Measurements from ENCODE around the gene NUMA1. TPM values are rescaled to one million over a fixed set of nuclear protein-coding genes. Genes with fewer than 3 reads are reported as not detected.

Gene NUMA1
- total and polyA plus RNA-seq, 2 experiments from 2014 or later, result 33.2 to 104 TPM

DNA sequence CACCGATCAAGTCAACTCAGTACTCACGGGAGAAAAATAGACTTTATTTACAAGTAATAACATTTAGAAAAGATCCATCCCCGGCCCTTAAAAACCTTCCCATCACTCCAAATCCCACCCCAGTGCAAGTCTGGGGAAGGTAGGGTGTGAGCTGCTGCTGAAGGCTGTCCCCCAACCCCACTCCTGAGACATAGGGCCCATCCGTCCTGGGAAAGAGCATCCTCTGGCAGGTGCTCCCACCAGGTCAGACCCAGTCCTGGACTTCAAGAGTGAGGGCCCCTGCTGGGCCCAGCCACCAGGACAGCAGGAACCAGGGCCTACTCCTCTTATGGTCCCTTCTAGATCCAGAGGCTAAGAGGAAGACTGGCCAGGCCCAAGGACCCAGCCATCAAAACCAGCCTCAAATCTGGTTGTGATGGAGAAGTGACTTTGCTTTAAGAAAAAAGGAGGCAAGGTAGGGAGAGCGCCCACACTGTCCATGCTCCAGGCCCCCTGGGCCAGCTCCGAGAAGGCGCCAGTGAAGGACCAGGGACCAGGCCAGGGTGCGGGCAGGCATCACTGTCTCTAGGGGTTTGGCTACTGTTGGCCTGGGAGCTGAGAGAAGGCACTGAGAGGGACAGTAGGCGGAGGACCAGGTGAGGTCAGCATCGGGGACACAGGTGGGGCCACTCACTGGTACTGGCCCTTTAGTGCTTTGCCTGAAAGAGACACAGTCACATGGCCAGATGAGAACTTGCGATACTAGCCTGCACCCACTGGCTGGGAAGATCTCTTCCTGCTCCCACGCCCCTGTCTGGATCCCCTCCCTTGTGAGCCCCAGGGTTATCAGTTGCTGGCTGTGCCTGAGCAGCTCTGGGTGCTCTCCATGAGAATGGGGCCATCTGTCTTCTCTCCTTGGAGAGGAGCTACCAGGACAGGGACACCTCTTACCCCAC is 77.2 kb downstream of the NUMA1 start:
- no peak overlapping the region for H3K4me2 ChIP-seq
- H4K20me1 ChIP-seq (replicated peaks; ENCODE audit: insufficient read depth), result peaks cover 21% of the 10 kb centered on the region
- no peaks in the 10 kb centered on the region for H3K27me3 ChIP-seq (ENCODE audit: insufficient read depth)
- no peaks in the 10 kb centered on the region for H3K79me2 ChIP-seq (replicated peaks; ENCODE audit: insufficient read depth)
- H3K4me3 Mint-ChIP-seq, result no peak overlapping the region
- H3K27ac ChIP-seq (ENCODE audit: low read depth), result no peak overlapping the region
- H3K27ac Mint-ChIP-seq, result no peak overlapping the region
- no peaks in the 10 kb centered on the region; the same call in 2 of the 3 replicates for H3K4me1 Mint-ChIP-seq
- ATAC-seq (no peak), DNase-seq (ENCODE audit: low spot score) (no peak)
- TF ChIP-seq POLR2AphosphoS5 (IDR thresholded peaks at IDR 0.05; ENCODE audit: low read depth) (no peak; the same call in none of the 2 replicates), ZNF331 (CRISPR knock-in tag; IDR thresholded peaks at IDR 0.05; ENCODE audit: low read depth) (no peak), EZH2phosphoT487 (IDR thresholded peaks at IDR 0.05; ENCODE audit: unreplicated experiment) (no peak), NANOG (IDR thresholded peaks at IDR 0.05; ENCODE audit: borderline replicate concordance) (no peak), JUNB (IDR thresholded peaks at IDR 0.05; ENCODE audit: unreplicated experiment) (no peak), STAT1 (IDR thresholded peaks at IDR 0.05; ENCODE audit: unreplicated experiment) (no peak), CREB1 (CRISPR knock-in tag; IDR thresholded peaks at IDR 0.05; ENCODE audit: low read depth) (no peak), EZH2 (IDR thresholded peaks at IDR 0.05; ENCODE audit: low read depth, unreplicated experiment) (no peak), ZNF114 (CRISPR knock-in tag; IDR thresholded peaks at IDR 0.05) (no peak)
- TF ChIP-seq, protein P1, sequence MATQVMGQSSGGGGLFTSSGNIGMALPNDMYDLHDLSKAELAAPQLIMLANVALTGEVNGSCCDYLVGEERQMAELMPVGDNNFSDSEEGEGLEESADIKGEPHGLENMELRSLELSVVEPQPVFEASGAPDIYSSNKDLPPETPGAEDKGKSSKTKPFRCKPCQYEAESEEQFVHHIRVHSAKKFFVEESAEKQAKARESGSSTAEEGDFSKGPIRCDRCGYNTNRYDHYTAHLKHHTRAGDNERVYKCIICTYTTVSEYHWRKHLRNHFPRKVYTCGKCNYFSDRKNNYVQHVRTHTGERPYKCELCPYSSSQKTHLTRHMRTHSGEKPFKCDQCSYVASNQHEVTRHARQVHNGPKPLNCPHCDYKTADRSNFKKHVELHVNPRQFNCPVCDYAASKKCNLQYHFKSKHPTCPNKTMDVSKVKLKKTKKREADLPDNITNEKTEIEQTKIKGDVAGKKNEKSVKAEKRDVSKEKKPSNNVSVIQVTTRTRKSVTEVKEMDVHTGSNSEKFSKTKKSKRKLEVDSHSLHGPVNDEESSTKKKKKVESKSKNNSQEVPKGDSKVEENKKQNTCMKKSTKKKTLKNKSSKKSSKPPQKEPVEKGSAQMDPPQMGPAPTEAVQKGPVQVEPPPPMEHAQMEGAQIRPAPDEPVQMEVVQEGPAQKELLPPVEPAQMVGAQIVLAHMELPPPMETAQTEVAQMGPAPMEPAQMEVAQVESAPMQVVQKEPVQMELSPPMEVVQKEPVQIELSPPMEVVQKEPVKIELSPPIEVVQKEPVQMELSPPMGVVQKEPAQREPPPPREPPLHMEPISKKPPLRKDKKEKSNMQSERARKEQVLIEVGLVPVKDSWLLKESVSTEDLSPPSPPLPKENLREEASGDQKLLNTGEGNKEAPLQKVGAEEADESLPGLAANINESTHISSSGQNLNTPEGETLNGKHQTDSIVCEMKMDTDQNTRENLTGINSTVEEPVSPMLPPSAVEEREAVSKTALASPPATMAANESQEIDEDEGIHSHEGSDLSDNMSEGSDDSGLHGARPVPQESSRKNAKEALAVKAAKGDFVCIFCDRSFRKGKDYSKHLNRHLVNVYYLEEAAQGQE (IDR thresholded peaks at IDR 0.05; ENCODE audit: unreplicated experiment), result no peak
- TF ChIP-seq, protein P2, sequence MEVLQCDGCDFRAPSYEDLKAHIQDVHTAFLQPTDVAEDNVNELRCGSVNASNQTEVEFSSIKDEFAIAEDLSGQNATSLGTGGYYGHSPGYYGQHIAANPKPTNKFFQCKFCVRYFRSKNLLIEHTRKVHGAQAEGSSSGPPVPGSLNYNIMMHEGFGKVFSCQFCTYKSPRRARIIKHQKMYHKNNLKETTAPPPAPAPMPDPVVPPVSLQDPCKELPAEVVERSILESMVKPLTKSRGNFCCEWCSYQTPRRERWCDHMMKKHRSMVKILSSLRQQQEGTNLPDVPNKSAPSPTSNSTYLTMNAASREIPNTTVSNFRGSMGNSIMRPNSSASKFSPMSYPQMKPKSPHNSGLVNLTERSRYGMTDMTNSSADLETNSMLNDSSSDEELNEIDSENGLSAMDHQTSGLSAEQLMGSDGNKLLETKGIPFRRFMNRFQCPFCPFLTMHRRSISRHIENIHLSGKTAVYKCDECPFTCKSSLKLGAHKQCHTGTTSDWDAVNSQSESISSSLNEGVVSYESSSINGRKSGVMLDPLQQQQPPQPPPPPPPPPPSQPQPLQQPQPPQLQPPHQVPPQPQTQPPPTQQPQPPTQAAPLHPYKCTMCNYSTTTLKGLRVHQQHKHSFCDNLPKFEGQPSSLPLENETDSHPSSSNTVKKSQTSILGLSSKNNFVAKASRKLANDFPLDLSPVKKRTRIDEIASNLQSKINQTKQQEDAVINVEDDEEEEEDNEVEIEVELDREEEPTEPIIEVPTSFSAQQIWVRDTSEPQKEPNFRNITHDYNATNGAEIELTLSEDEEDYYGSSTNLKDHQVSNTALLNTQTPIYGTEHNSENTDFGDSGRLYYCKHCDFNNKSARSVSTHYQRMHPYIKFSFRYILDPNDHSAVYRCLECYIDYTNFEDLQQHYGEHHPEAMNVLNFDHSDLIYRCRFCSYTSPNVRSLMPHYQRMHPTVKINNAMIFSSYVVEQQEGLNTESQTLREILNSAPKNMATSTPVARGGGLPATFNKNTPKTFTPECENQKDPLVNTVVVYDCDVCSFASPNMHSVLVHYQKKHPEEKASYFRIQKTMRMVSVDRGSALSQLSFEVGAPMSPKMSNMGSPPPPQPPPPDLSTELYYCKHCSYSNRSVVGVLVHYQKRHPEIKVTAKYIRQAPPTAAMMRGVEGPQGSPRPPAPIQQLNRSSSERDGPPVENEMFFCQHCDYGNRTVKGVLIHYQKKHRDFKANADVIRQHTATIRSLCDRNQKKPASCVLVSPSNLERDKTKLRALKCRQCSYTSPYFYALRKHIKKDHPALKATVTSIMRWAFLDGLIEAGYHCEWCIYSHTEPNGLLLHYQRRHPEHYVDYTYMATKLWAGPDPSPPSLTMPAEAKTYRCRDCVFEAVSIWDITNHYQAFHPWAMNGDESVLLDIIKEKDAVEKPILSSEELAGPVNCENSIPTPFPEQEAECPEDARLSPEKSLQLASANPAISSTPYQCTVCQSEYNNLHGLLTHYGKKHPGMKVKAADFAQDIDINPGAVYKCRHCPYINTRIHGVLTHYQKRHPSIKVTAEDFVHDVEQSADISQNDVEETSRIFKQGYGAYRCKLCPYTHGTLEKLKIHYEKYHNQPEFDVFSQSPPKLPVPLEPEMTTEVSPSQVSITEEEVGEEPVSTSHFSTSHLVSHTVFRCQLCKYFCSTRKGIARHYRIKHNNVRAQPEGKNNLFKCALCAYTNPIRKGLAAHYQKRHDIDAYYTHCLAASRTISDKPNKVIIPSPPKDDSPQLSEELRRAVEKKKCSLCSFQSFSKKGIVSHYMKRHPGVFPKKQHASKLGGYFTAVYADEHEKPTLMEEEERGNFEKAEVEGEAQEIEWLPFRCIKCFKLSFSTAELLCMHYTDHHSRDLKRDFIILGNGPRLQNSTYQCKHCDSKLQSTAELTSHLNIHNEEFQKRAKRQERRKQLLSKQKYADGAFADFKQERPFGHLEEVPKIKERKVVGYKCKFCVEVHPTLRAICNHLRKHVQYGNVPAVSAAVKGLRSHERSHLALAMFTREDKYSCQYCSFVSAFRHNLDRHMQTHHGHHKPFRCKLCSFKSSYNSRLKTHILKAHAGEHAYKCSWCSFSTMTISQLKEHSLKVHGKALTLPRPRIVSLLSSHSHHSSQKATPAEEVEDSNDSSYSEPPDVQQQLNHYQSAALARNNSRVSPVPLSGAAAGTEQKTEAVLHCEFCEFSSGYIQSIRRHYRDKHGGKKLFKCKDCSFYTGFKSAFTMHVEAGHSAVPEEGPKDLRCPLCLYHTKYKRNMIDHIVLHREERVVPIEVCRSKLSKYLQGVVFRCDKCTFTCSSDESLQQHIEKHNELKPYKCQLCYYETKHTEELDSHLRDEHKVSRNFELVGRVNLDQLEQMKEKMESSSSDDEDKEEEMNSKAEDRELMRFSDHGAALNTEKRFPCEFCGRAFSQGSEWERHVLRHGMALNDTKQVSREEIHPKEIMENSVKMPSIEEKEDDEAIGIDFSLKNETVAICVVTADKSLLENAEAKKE (CRISPR knock-in tag; IDR thresholded peaks at IDR 0.05), result no peak
- TF ChIP-seq, protein P3, sequence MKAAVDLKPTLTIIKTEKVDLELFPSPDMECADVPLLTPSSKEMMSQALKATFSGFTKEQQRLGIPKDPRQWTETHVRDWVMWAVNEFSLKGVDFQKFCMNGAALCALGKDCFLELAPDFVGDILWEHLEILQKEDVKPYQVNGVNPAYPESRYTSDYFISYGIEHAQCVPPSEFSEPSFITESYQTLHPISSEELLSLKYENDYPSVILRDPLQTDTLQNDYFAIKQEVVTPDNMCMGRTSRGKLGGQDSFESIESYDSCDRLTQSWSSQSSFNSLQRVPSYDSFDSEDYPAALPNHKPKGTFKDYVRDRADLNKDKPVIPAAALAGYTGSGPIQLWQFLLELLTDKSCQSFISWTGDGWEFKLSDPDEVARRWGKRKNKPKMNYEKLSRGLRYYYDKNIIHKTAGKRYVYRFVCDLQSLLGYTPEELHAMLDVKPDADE (IDR thresholded peaks at IDR 0.05), result no peak
- TF ChIP-seq, protein P4, sequence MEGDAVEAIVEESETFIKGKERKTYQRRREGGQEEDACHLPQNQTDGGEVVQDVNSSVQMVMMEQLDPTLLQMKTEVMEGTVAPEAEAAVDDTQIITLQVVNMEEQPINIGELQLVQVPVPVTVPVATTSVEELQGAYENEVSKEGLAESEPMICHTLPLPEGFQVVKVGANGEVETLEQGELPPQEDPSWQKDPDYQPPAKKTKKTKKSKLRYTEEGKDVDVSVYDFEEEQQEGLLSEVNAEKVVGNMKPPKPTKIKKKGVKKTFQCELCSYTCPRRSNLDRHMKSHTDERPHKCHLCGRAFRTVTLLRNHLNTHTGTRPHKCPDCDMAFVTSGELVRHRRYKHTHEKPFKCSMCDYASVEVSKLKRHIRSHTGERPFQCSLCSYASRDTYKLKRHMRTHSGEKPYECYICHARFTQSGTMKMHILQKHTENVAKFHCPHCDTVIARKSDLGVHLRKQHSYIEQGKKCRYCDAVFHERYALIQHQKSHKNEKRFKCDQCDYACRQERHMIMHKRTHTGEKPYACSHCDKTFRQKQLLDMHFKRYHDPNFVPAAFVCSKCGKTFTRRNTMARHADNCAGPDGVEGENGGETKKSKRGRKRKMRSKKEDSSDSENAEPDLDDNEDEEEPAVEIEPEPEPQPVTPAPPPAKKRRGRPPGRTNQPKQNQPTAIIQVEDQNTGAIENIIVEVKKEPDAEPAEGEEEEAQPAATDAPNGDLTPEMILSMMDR (conservative IDR thresholded peaks at IDR 0.05; ENCODE audit: low read depth in 2 of 2), result no peak
- peaks cover 34% of the 10 kb centered on the region for H3K27me3 Mint-ChIP-seq (ENCODE audit: insufficient read depth, low read depth, poor library complexity)
- peaks cover 2% of the 10 kb centered on the region; the same call in 1 of the 3 replicates for H3K9me3 Mint-ChIP-seq
- peaks cover 69% of the 10 kb centered on the region for H3K36me3 Mint-ChIP-seq (ENCODE audit: low read depth)
- no peak overlapping the region for H3K4me3 ChIP-seq
- H3K9me2 ChIP-seq (ENCODE audit: insufficient read depth), result no peaks in the 10 kb centered on the region
- no peaks in the 10 kb centered on the region; the same call in none of the 2 replicates for H3F3A ChIP-seq (replicated peaks; ENCODE audit: low read depth)
- H2AFZ ChIP-seq, result no peak overlapping the region
- no peaks in the 10 kb centered on the region for H3K4me1 ChIP-seq (ENCODE audit: insufficient read depth)
- peaks cover 9% of the 10 kb centered on the region; the same call in 1 of the 2 replicates for H3K36me3 ChIP-seq (ENCODE audit: insufficient read depth)
